HepG2 (cell line): ENCODE measurements around the gene PDK2. TPM values are rescaled to one million over a fixed set of nuclear protein-coding genes. Genes with fewer than 3 reads are reported as not detected.

Experiments
- ELF3 ChIP-seq: IDR thresholded peaks from 2 replicates; pipeline ENCODE4 v1.6.1; 2016; ENCODE audit warnings: missing genetic modification reagents, missing compliant biosample characterization
- HMGXB4 ChIP-seq, 2 experiments: sonication (generic) in 1 of 2; formaldehyde crosslinking in 1 of 2; IDR thresholded peaks; 2 replicates each; pipeline versions ENCODE4 v1.4.0 to v1.6.1; 2018 to 2020; ENCODE audit warnings: missing genetic modification reagents in 2 of 2, borderline replicate concordance in 1 of 2, low read depth in 1 of 2, mild to moderate bottlenecking in 1 of 2, missing biosample characterization in 1 of 2
- LCORL ChIP-seq, 2 experiments: fragments of 450-650 bp in 1 of 2; sonication (generic) in 1 of 2; formaldehyde crosslinking in 1 of 2; IDR thresholded peaks; 2 replicates each; pipeline versions ENCODE4 v1.5.0 to v1.6.1; 2017 to 2020; ENCODE audit warnings: antibody characterized with exemption in 1 of 2, missing genetic modification reagents in 1 of 2
- MXD1 ChIP-seq: sonication (generic); formaldehyde crosslinking; IDR thresholded peaks from 2 replicates; pipeline ENCODE4 v1.4.0; 2020; ENCODE audit warnings: mild to moderate bottlenecking, missing genetic modification reagents
- NAIF1 ChIP-seq: sonication (generic); formaldehyde crosslinking; IDR thresholded peaks from 2 replicates; pipeline ENCODE4 v1.5.0; 2020; ENCODE audit warnings: mild to moderate bottlenecking, missing genetic modification reagents, borderline replicate concordance
- NCOA1 ChIP-seq: sonication (generic); formaldehyde crosslinking; IDR thresholded peaks from 2 replicates; pipeline ENCODE4 v1.9.0; 2021; ENCODE audit warnings: missing genetic modification reagents
- PAF1 ChIP-seq: IDR thresholded peaks from 2 replicates; pipeline ENCODE4 v1.6.1; 2016; ENCODE audit warnings: missing genetic modification reagents, missing compliant biosample characterization
- PAXIP1 ChIP-seq: sonication (generic); formaldehyde crosslinking; conservative IDR thresholded peaks from 2 replicates; pipeline ENCODE4 v1.4.0; 2020; ENCODE audit warnings: mild to moderate bottlenecking, missing genetic modification reagents, moderate library complexity
- PTBP1 ChIP-seq: fragments of 200-400 bp; formaldehyde crosslinking; IDR thresholded peaks from 2 replicates; pipeline ENCODE4 v1.6.1; 2018; ENCODE audit warnings: low read length, low read depth; ENCODE audit not compliant: poor library complexity, severe bottlenecking
- RBFOX2 ChIP-seq: fragments of 200-400 bp; formaldehyde crosslinking; IDR thresholded peaks from 2 replicates; pipeline ENCODE4 v1.6.1; 2017; ENCODE audit warnings: low read depth, mild to moderate bottlenecking, low read length
- RXRA ChIP-seq: sonication (generic); formaldehyde crosslinking; IDR thresholded peaks from 2 replicates; pipeline ENCODE4 v1.5.1; 2020; ENCODE audit warnings: missing genetic modification reagents
- WIZ ChIP-seq: sonication (generic); formaldehyde crosslinking; IDR thresholded peaks from 2 replicates; pipeline ENCODE4 v1.5.1; 2020; ENCODE audit warnings: mild to moderate bottlenecking, missing genetic modification reagents
- ZIK1 ChIP-seq: sonication (generic); formaldehyde crosslinking; IDR thresholded peaks from 2 replicates; pipeline ENCODE4 v1.5.0; 2020; ENCODE audit warnings: mild to moderate bottlenecking, low read depth, missing genetic modification reagents, borderline replicate concordance
- ZNF17 ChIP-seq: sonication (generic); formaldehyde crosslinking; IDR thresholded peaks from 2 replicates; pipeline ENCODE4 v1.5.0; 2020; ENCODE audit warnings: mild to moderate bottlenecking, missing genetic modification reagents
- ZNF205 ChIP-seq: IDR thresholded peaks from 2 replicates; pipeline ENCODE4 v1.6.1; 2018; ENCODE audit warnings: missing biosample characterization, missing genetic modification reagents
- ZNF614 ChIP-seq: IDR thresholded peaks from 2 replicates; pipeline ENCODE4 v1.6.1; 2018; ENCODE audit warnings: missing biosample characterization, missing genetic modification reagents, inconsistent platforms, borderline replicate concordance
- ZNF678 ChIP-seq: sonication (generic); formaldehyde crosslinking; IDR thresholded peaks from 2 replicates; pipeline ENCODE4 v1.4.0; 2020; ENCODE audit warnings: mild to moderate bottlenecking, missing genetic modification reagents
- ZNF704 ChIP-seq: sonication (generic); formaldehyde crosslinking; IDR thresholded peaks from 2 replicates; pipeline ENCODE4 v1.8.1; 2023; ENCODE audit warnings: mild to moderate bottlenecking, inconsistent platforms, moderate library complexity, missing genetic modification reagents, borderline replicate concordance
- ZNF788 ChIP-seq: sonication (generic); formaldehyde crosslinking; IDR thresholded peaks from 2 replicates; pipeline ENCODE4 v1.5.0; 2020; ENCODE audit warnings: mild to moderate bottlenecking, missing genetic modification reagents, borderline replicate concordance
- polyA plus RNA-seq, 8 experiments: library from polyadenylated mRNA; depleted of rRNA in 3 of 8; stranded (reverse) in 7 of 8; unstranded in 1 of 8; fragments of >200 nt; fragmentation: Illumina TruSeq in 4 of 8; extraction: Trizol in 4 of 8; gene quantifications; 2 replicates each; pipeline versions ENCODE4 v1.2.1 to v1.2.3, GENCODE V29; 2011 to 2016; ENCODE audit warnings: low read depth in 4 of 8, missing spikeins in 1 of 8, mixed read lengths in 1 of 8; ENCODE audit not compliant: insufficient read depth in 1 of 8
- total RNA-seq, 5 experiments: library from RNA; depleted of rRNA; stranded (reverse); fragments of >200 nt; fragmentation: Illumina TruSeq; extraction: Trizol; gene quantifications; 2 replicates each; pipeline ENCODE4 v1.2.3, GENCODE V29; 2016; ENCODE audit warnings: low read depth in 1 of 5

Gene PDK2
- total and polyA plus RNA-seq, 2 of the 13 experiments (the other 11 are each of a cell fraction or from before 2014, with no cell fraction given), result 18.5 to 59.7 TPM

- TF ChIP-seq ZNF614 (CRISPR knock-in tag), result no peak
- TF ChIP-seq ZNF788 (CRISPR knock-in tag), result 0 out of 2 replicates have a peak, but pooled peaks have one; percentile 39
- 0 out of 2 replicates have a peak, but pooled peaks have one; percentile 20 for TF ChIP-seq ZNF678 (CRISPR knock-in tag)
- TF ChIP-seq RBFOX2, result peak; percentile 58; the same call in 1 of the 2 replicates
- TF ChIP-seq PTBP1, result no peak
- TF ChIP-seq ZNF205 (CRISPR knock-in tag), result no peak
- TF ChIP-seq ZNF704 (CRISPR knock-in tag), result no peak; the same call in 1 of the 2 replicates
- no peak for TF ChIP-seq NAIF1 (CRISPR knock-in tag)
- no peak for TF ChIP-seq LCORL (IDR thresholded peaks at IDR 0.05)
- peak; percentile 63; the same call in 1 of the 2 replicates for TF ChIP-seq LCORL (CRISPR knock-in tag; IDR thresholded peaks at IDR 0.05)
- TF ChIP-seq ELF3 (CRISPR knock-in tag), result no peak
- no peak for TF ChIP-seq WIZ (CRISPR knock-in tag)
- no peak for TF ChIP-seq PAF1 (CRISPR knock-in tag)
- TF ChIP-seq ZIK1 (CRISPR knock-in tag), result no peak
- TF ChIP-seq PAXIP1 (CRISPR knock-in tag), result peak; percentile 90
- no peak for TF ChIP-seq ZNF17
- no peak for TF ChIP-seq NCOA1 (CRISPR knock-in tag)
- 0 out of 2 replicates have a peak, but pooled peaks have one; percentile 59 for TF ChIP-seq MXD1
- TF ChIP-seq HMGXB4 (CRISPR knock-in tag; IDR thresholded peaks at IDR 0.05; ENCODE audit: borderline replicate concordance in 1 of 2, low read depth in 1 of 2), result no peak; a peak in 1 of 4 replicates
- peak; percentile 98 for TF ChIP-seq RXRA
Measured at GRCh38 chr17:50102164-50102991, 7.2 kb downstream of the PDK2 start (continued).
